HEK293T (cell line): ENCODE results near the gene CDC42SE2.
A peak's percentile ranks its signal among the peaks of the same experiment; 100 is the strongest.

ENCODE experiments used
- CTCF ChIA-PET: fragments of 350-600 bp; formaldehyde crosslinking; extraction: SDS; loops from one replicate; lab custom pipeline; 2021; ENCODE audit warnings: antibody characterized with exemption, inconsistent platforms; lab: Yijun Ruan, JAX
- POLR2A ChIA-PET: fragments of 350-600 bp; formaldehyde crosslinking; extraction: SDS; loops from one replicate; lab custom pipeline; 2020; ENCODE audit warnings: antibody characterized with exemption, inconsistent platforms; lab: Yijun Ruan, JAX
- DNase-seq: peaks from one replicate; pipeline ENCODE4 v3.0.0; 2012; ENCODE audit warnings: mixed read lengths; ENCODE audit errors: extremely low spot score
- ARNT ChIP-seq: fragments of 450-650 bp; IDR thresholded peaks from 2 replicates; pipeline ENCODE4 v1.6.1; 2017; ENCODE audit warnings: mild to moderate bottlenecking
- BHLHE40 ChIP-seq: fragments of 450-650 bp; IDR thresholded peaks from 2 replicates; pipeline ENCODE4 v1.6.1; 2016; ENCODE audit warnings: mild to moderate bottlenecking, moderate library complexity, borderline replicate concordance
- CTBP1 ChIP-seq: fragments of 450-650 bp; IDR thresholded peaks from 2 replicates; pipeline ENCODE4 v1.6.1; 2016; ENCODE audit warnings: borderline replicate concordance
- ELF4 ChIP-seq: fragments of 450-650 bp; IDR thresholded peaks from 2 replicates; pipeline ENCODE4 v1.6.1; 2017; ENCODE audit warnings: antibody characterized with exemption
- FOXA1 ChIP-seq: fragments of 450-650 bp; IDR thresholded peaks from 2 replicates; pipeline ENCODE4 v1.6.1; 2016; ENCODE audit warnings: mild to moderate bottlenecking
- FOXK2 ChIP-seq: fragments of 450-650 bp; IDR thresholded peaks from 2 replicates; pipeline ENCODE4 v1.6.1; 2016; ENCODE audit warnings: mild to moderate bottlenecking
- FOXM1 ChIP-seq: fragments of 450-650 bp; IDR thresholded peaks from 2 replicates; pipeline ENCODE4 v1.6.1; 2017; ENCODE audit warnings: mild to moderate bottlenecking, borderline replicate concordance
- HDGF ChIP-seq: fragments of 450-650 bp; IDR thresholded peaks from 2 replicates; pipeline ENCODE4 v1.6.1; 2017; ENCODE audit warnings: antibody characterized with exemption, borderline replicate concordance
- L3MBTL2 ChIP-seq: fragments of 450-650 bp; conservative IDR thresholded peaks from 2 replicates; pipeline ENCODE4 v1.6.1; 2016; ENCODE audit warnings: mild to moderate bottlenecking
- LEF1 ChIP-seq: fragments of 450-650 bp; IDR thresholded peaks from 2 replicates; pipeline ENCODE4 v1.6.1; 2017; ENCODE audit warnings: mild to moderate bottlenecking, borderline replicate concordance
- NFRKB ChIP-seq: fragments of 450-650 bp; IDR thresholded peaks from 2 replicates; pipeline ENCODE4 v1.6.1; 2016; ENCODE audit warnings: mild to moderate bottlenecking, moderate library complexity
- SP1 ChIP-seq: fragments of 450-650 bp; IDR thresholded peaks from 2 replicates; pipeline ENCODE4 v1.6.1; 2017
- SUZ12 ChIP-seq: fragments of 450-650 bp; IDR thresholded peaks from 2 replicates; pipeline ENCODE4 v1.6.1; 2016; ENCODE audit warnings: mild to moderate bottlenecking
- TARDBP ChIP-seq: fragments of 450-650 bp; IDR thresholded peaks from 2 replicates; pipeline ENCODE4 v1.6.1; 2016
- ZNF384 ChIP-seq: fragments of 450-650 bp; IDR thresholded peaks from 2 replicates; pipeline ENCODE4 v1.6.1; 2016
- TF ChIP-seq, protein P1 (sequence below): fragments of 450-650 bp; IDR thresholded peaks from 2 replicates; pipeline ENCODE4 v1.6.1; 2016

CDC42SE2 gene

DNA sequence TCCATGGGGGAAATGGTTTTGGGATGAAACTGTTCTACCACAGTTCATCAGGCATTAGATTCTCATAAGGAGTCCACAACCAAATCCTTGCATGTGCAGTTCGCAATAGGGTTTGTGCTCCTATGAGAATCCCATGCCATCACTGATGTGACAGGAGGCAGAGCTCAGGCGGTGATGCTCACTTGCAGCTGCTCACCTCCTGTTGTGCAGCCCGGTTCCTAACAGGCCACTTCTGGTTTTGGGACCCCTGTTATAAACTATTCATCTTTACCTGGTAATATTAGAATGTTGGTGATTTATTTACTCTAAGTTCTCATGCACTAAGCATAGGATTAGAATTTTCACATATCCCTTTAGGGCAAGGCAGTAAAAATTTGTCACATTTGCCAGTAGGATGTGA is 122.3 kb downstream of the CDC42SE2 start:
- TF ChIP-seq LEF1, result no peak
- ChIA-PET POLR2A (no interaction called here), CTCF (no interaction called here)
- no peak for DNase-seq

DNA sequence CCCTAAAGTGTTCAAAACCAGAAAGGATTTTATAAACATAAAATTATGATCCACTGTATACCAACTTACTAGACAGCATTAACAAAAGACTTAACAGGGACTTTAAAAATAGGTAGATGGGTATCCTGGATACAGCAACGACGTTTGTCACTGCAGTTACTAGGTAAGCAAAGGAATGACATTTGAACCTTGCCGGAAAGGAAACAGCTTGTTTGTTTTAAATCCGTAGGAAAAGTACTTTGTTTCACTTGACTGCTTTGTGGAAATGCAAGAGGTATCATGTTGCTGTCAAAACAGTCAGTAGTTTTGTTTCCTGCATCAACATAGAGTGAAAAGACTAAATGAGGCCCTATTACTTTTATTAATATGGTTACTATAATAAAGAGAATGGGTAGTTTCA is 122.9 kb downstream of the CDC42SE2 start:
- DNase-seq, result peak; percentile 23
- TF ChIP-seq FOXA1 (no peak), ARNT (no peak), ZNF384 (no peak)
- ChIA-PET CTCF (no interaction called here), POLR2A (no interaction called here)

DNA sequence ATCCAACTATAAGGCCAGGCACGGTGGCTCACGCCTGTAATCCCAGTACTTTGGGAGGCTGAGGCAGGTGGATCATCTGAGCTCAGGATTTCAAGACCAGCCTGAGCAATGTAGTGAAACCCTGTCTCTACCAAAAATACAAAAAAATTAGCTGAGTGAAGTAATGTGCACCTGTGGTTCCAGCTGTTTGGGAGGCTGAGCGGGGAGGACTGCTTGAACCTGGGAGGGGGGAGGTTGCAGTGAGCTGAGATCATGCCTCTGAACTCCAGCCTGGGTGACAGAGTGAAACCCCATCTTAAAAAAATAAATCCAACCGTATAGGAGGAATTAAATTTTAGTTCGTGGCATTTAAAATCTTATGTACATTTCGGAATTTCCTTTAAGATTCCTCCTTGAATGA is 123.4 kb downstream of the CDC42SE2 start:
- no peak for DNase-seq
- TF ChIP-seq ELF4, result no peak
- no peak for TF ChIP-seq FOXA1
- no peak for TF ChIP-seq HDGF
- ChIA-PET CTCF (no interaction called here), POLR2A (no interaction called here)

DNA sequence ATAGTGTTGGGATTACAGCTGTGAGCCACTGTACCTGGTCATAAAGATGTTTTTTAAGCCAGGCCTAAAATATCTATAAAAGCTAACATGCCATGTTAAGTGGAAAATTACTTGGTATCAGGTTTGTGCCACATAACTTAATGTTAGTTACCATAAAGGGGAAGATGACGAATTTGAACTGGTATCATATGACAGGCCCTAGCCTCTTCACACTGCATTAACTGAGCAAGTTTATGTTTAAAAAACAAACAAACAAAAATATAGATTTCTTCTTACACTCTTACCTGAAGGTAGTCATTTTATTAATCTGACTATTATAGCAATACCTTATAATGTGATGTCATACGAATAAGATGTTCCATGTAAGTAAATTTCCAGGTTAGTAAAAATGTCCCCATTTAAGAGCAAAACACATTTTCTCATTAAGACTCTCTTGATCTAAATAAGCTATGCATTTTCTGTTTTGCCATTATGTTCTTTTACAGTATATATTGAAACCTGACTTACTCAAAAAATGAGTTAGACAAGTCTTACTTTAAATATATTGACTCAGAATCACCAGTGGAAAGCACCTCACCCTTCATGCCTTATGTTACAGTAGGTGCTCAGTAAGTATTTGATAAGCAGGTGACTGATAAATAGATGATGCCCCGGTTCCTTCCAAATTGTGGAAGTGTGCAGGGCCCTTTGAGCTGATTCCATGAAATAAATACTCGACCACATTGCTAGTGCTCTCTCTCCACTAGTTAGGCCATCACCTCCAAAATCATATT is 125.4 kb downstream of the CDC42SE2 start:
- ChIA-PET CTCF (interaction anchor here (1.0 kb wide), 1 partner anchor 15 kb away, joined by 3 read pairs; no protein-coding TSS in a partner anchor), POLR2A (no interaction called here)
- no peak for DNase-seq
- no peak for TF ChIP-seq NFRKB
- TF ChIP-seq ELF4, result no peak
- TF ChIP-seq CTBP1, result no peak
- TF ChIP-seq SUZ12, result no peak
- no peak for TF ChIP-seq L3MBTL2
- no peak for TF ChIP-seq FOXA1
- TF ChIP-seq, protein P1, sequence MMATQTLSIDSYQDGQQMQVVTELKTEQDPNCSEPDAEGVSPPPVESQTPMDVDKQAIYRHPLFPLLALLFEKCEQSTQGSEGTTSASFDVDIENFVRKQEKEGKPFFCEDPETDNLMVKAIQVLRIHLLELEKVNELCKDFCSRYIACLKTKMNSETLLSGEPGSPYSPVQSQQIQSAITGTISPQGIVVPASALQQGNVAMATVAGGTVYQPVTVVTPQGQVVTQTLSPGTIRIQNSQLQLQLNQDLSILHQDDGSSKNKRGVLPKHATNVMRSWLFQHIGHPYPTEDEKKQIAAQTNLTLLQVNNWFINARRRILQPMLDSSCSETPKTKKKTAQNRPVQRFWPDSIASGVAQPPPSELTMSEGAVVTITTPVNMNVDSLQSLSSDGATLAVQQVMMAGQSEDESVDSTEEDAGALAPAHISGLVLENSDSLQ, result no peak
- no peak for TF ChIP-seq HDGF
- no peak for TF ChIP-seq SP1
- TF ChIP-seq TARDBP, result no peak
- TF ChIP-seq LEF1, result no peak
- no peak for TF ChIP-seq BHLHE40
- no peak for TF ChIP-seq ZNF384
- TF ChIP-seq FOXK2, result no peak
- no peak for TF ChIP-seq ARNT
- no peak for TF ChIP-seq FOXM1

DNA sequence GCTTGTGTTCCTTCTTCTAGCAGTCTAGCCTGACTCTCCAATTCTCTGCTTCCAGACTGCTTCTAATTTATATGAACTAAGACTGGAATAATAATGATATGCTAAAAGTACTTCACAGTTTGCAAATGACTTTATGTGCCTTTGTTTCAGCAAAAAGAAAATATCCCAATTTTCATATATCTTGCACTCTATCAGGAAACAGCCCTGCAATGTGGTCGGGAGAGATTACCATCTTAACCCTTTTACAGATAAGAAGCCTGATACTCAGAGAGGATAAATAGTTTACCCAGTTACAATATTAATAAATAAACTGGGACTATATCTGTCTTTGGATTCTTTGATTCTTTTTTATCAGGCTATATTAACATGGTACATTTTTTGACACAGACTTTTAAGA is 126.0 kb downstream of the CDC42SE2 start:
- DNase-seq, result no peak
- TF ChIP-seq SUZ12, result no peak
- TF ChIP-seq FOXK2, result no peak
- TF ChIP-seq FOXM1, result no peak
- no peak for TF ChIP-seq HDGF
- TF ChIP-seq FOXA1, result no peak
- TF ChIP-seq, protein P1, result no peak
- TF ChIP-seq TARDBP, result no peak
- no peak for TF ChIP-seq ELF4
- no peak for TF ChIP-seq NFRKB
- no peak for TF ChIP-seq LEF1
- TF ChIP-seq ZNF384, result no peak
- TF ChIP-seq ARNT, result no peak
- TF ChIP-seq BHLHE40, result no peak
- TF ChIP-seq CTBP1, result no peak
- CTCF ChIA-PET, result interaction anchor here (1.0 kb wide), 1 partner anchor 16 kb away, joined by 3 read pairs; no protein-coding TSS in a partner anchor
- POLR2A ChIA-PET, result no interaction called here

DNA sequence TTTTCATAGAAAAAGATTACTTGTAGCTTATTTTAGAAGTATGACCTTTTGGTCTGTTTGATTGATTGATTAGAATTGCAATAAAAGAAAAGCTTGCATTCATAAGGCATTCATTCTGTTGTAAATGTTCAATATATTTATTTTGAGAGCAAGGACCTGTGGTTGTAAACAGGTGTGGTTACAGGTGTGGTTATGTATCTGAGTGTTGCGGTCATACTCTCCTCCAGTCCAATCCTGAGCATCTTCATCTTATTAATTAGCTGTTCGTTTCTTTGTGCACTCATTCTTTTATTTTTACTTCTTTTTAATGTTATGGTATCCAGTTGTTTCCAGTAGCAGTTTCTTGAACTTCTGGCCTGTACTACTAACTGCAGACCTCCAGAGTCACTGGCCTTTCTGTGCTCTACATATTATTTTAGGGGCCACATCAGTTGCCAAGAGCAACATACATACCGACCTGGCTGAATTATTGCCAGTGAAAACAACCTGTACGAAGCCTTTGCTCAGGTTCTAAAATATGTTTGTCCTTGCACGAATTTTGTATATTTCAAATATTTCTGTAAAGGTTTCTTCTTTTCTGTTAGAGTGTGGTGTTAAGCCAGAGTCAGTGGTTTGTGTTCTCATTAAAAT is 128.7 kb downstream of the CDC42SE2 start:
- TF ChIP-seq SUZ12 (no peak), TARDBP (no peak), HDGF (no peak), FOXA1 (no peak), LEF1 (no peak), FOXM1 (no peak), ARNT (no peak), SP1 (no peak), NFRKB (no peak), FOXK2 (no peak), L3MBTL2 (no peak)
- TF ChIP-seq, protein P1, result no peak
- CTCF ChIA-PET, result interaction anchor here (0.6 kb wide), 1 partner anchor 34 kb away, joined by 4 read pairs; no protein-coding TSS in a partner anchor
- no peak for DNase-seq
- POLR2A ChIA-PET, result no interaction called here
